Upper lobe of left lung (tissue), 4 donors: ENCODE data around the gene KLC1.

Experiments
- CTCF ChIP-seq, 6 experiments: fragments of 450-650 bp in 4 of 6; fragments of 200-600 bp in 2 of 6; sonication (generic) in 2 of 6; IDR thresholded peaks; one replicate each; pipeline ENCODE4 v1.5.1; 2016 to 2019; ENCODE audit warnings: antibody characterized with exemption in 6 of 6
- POLR2A ChIP-seq, 4 donors: fragments of 450-650 bp; IDR thresholded peaks; one replicate each; pipeline ENCODE4 v1.5.1; 2016 to 2017; ENCODE audit warnings: antibody characterized with exemption in 4 of 4, mild to moderate bottlenecking in 2 of 4

GRCh38 chr14:103657471-103657870 lies 28.5 kb downstream of the KLC1 start:
- no peak for TF ChIP-seq CTCF (IDR thresholded peaks at IDR 0.05)
- no peak for TF ChIP-seq POLR2A (IDR thresholded peaks at IDR 0.05)
